Activated CD4-positive, alpha-beta memory T cell treated with anti-CD3 and anti-CD28 coated beads, Interleukin-2, amount 10 ng/mL, durations not matched to agents 7 days and 5 days (primary cell): ENCODE data around the gene CHST8. TPM values are rescaled to one million over a fixed set of nuclear protein-coding genes. Genes with fewer than 3 reads are reported as not detected.

Experiments
- CTCF ChIA-PET: fragments of 350-600 bp; sonication (Branson Sonifier 250); formaldehyde crosslinking; loops from one replicate; lab custom pipeline; 2021; ENCODE audit warnings: antibody characterized with exemption, inconsistent platforms; lab: Charles Lee
- POLR2A ChIA-PET: fragments of 350-600 bp; sonication (Branson Sonifier 250); formaldehyde crosslinking; loops from one replicate; lab custom pipeline; 2021; ENCODE audit warnings: antibody characterized with exemption; lab: Charles Lee
- DNase-seq: peaks from one replicate; pipeline ENCODE4 v3.0.0-alpha.2; 2020
- H3K27ac Mint-ChIP-seq: one replicate; pipeline ENCODE4 v1.8.0; 2021; ENCODE audit warnings: mild to moderate bottlenecking, mixed read lengths
- H3K27me3 Mint-ChIP-seq: one replicate; pipeline ENCODE4 v1.8.0; 2021; ENCODE audit warnings: mixed read lengths
- H3K36me3 Mint-ChIP-seq: one replicate; pipeline ENCODE4 v1.8.0; 2021; ENCODE audit warnings: low read depth, mixed read lengths
- H3K4me1 Mint-ChIP-seq: one replicate; pipeline ENCODE4 v1.8.0; 2021; ENCODE audit warnings: mixed read lengths
- H3K4me3 Mint-ChIP-seq: one replicate; pipeline ENCODE4 v1.8.0; 2021; ENCODE audit warnings: mild to moderate bottlenecking, mixed read lengths
- H3K9me3 Mint-ChIP-seq: one replicate; pipeline ENCODE4 v1.8.0; 2021; ENCODE audit warnings: mixed read lengths
- total RNA-seq, 2 experiments: library from RNA; stranded (reverse); gene quantifications; one replicate each; pipeline ENCODE4 v1.2.3, GENCODE V29; 2021

CHST8 gene
- total RNA-seq, 2 experiments from 2014 or later = not detected

- no peaks in the 10 kb centered on the region for H3K27me3 Mint-ChIP-seq
- no peaks in the 10 kb centered on the region for H3K36me3 Mint-ChIP-seq
- H3K4me3 Mint-ChIP-seq = no peak overlapping the region
- POLR2A ChIA-PET = no interaction called here
- H3K9me3 Mint-ChIP-seq = no peaks in the 10 kb centered on the region
- CTCF ChIA-PET = no interaction called here
- DNase-seq = no peak
- H3K4me1 Mint-ChIP-seq = no peaks in the 10 kb centered on the region
- no peak overlapping the region for H3K27ac Mint-ChIP-seq
Measured at GRCh38 chr19:33718651-33719254, 97.0 kb downstream of the CHST8 start.

GRCh38 chr19:33719366-33720154 is 97.8 kb downstream of the CHST8 start:
- Mint-ChIP-seq H3K9me3 (no peaks in the 10 kb centered on the region), H3K4me1 (no peaks in the 10 kb centered on the region), H3K4me3 (no peak overlapping the region), H3K27ac (no peak overlapping the region), H3K36me3 (no peaks in the 10 kb centered on the region), H3K27me3 (no peaks in the 10 kb centered on the region)
- POLR2A ChIA-PET = no interaction called here
- CTCF ChIA-PET = no interaction called here
- DNase-seq = no peak

- no peaks in the 10 kb centered on the region for H3K9me3 Mint-ChIP-seq
- no peaks in the 10 kb centered on the region for H3K4me1 Mint-ChIP-seq
- H3K27me3 Mint-ChIP-seq = no peaks in the 10 kb centered on the region
- ChIA-PET POLR2A (no interaction called here), CTCF (no interaction called here)
- no peaks in the 10 kb centered on the region for H3K36me3 Mint-ChIP-seq
- no peak overlapping the region for H3K27ac Mint-ChIP-seq
- no peak overlapping the region for H3K4me3 Mint-ChIP-seq
- no peak for DNase-seq
Measured at GRCh38 chr19:33720155-33720493, 98.4 kb downstream of the CHST8 start.

GRCh38 chr19:33720691-33721682 is 99.2 kb downstream of the CHST8 start:
- no peaks in the 10 kb centered on the region for H3K4me1 Mint-ChIP-seq
- DNase-seq = no peak
- POLR2A ChIA-PET = no interaction called here

GRCh38 chr19:33721735-33722297 is 100.1 kb downstream of the CHST8 start:
- no peak overlapping the region for H3K27ac Mint-ChIP-seq
- POLR2A ChIA-PET = no interaction called here
- no peak overlapping the region for H3K4me3 Mint-ChIP-seq
- CTCF ChIA-PET = interaction anchor here (0.6 kb wide), 1 partner anchor 201 kb away, joined by 4 read pairs; no protein-coding TSS in a partner anchor
- no peaks in the 10 kb centered on the region for H3K36me3 Mint-ChIP-seq
- H3K4me1 Mint-ChIP-seq = no peaks in the 10 kb centered on the region
- no peaks in the 10 kb centered on the region for H3K9me3 Mint-ChIP-seq
- DNase-seq = no peak
- H3K27me3 Mint-ChIP-seq = no peaks in the 10 kb centered on the region

More at GRCh38 chr19:33720691-33721682, 99.2 kb downstream of the CHST8 start:
- Mint-ChIP-seq H3K9me3 (no peaks in the 10 kb centered on the region), H3K36me3 (no peaks in the 10 kb centered on the region), H3K27ac (no peak overlapping the region), H3K4me3 (no peak overlapping the region), H3K27me3 (no peaks in the 10 kb centered on the region)
- CTCF ChIA-PET = interaction anchor here (0.6 kb wide), 1 partner anchor 202 kb away, joined by 4 read pairs; no protein-coding TSS in a partner anchor

- DNase-seq = no peak
- H3K4me3 Mint-ChIP-seq = no peak overlapping the region
- CTCF ChIA-PET = no interaction called here
Measured at GRCh38 chr19:33722456-33723239, 100.9 kb downstream of the CHST8 start.

GRCh38 chr19:33723512-33723911 is 101.8 kb downstream of the CHST8 start:
- ChIA-PET CTCF (no interaction called here), POLR2A (no interaction called here)
- no peaks in the 10 kb centered on the region for H3K4me1 Mint-ChIP-seq
- H3K4me3 Mint-ChIP-seq = no peak overlapping the region
- H3K27ac Mint-ChIP-seq = no peak overlapping the region
- DNase-seq = no peak
- H3K9me3 Mint-ChIP-seq = no peaks in the 10 kb centered on the region
- H3K36me3 Mint-ChIP-seq = no peaks in the 10 kb centered on the region
- no peaks in the 10 kb centered on the region for H3K27me3 Mint-ChIP-seq

More at GRCh38 chr19:33722456-33723239, 100.9 kb downstream of the CHST8 start:
- Mint-ChIP-seq H3K36me3 (no peaks in the 10 kb centered on the region), H3K9me3 (no peaks in the 10 kb centered on the region), H3K27ac (no peak overlapping the region), H3K4me1 (no peaks in the 10 kb centered on the region), H3K27me3 (no peaks in the 10 kb centered on the region)
- POLR2A ChIA-PET = no interaction called here

GRCh38 chr19:33724021-33724720 is 102.4 kb downstream of the CHST8 start:
- Mint-ChIP-seq H3K4me3 (no peak overlapping the region), H3K36me3 (no peaks in the 10 kb centered on the region), H3K9me3 (no peaks in the 10 kb centered on the region), H3K27ac (no peak overlapping the region), H3K27me3 (no peaks in the 10 kb centered on the region), H3K4me1 (no peaks in the 10 kb centered on the region)
- ChIA-PET POLR2A (no interaction called here), CTCF (no interaction called here)
- no peak for DNase-seq

GRCh38 chr19:33724721-33725060 is 102.9 kb downstream of the CHST8 start:
- DNase-seq = no peak
- H3K9me3 Mint-ChIP-seq = no peaks in the 10 kb centered on the region
- POLR2A ChIA-PET = no interaction called here
- no peak overlapping the region for H3K4me3 Mint-ChIP-seq
- CTCF ChIA-PET = no interaction called here
- H3K27ac Mint-ChIP-seq = no peak overlapping the region
- no peaks in the 10 kb centered on the region for H3K36me3 Mint-ChIP-seq
- no peaks in the 10 kb centered on the region for H3K27me3 Mint-ChIP-seq
- no peaks in the 10 kb centered on the region for H3K4me1 Mint-ChIP-seq

GRCh38 chr19:33725567-33725966 is 103.8 kb downstream of the CHST8 start:
- no peak overlapping the region for H3K4me3 Mint-ChIP-seq
- CTCF ChIA-PET = no interaction called here
- H3K9me3 Mint-ChIP-seq = no peaks in the 10 kb centered on the region
- no peaks in the 10 kb centered on the region for H3K4me1 Mint-ChIP-seq
- DNase-seq = no peak
- H3K27ac Mint-ChIP-seq = no peak overlapping the region
- POLR2A ChIA-PET = no interaction called here
- no peaks in the 10 kb centered on the region for H3K36me3 Mint-ChIP-seq
- no peaks in the 10 kb centered on the region for H3K27me3 Mint-ChIP-seq

- Mint-ChIP-seq H3K4me3 (no peak overlapping the region), H3K9me3 (no peaks in the 10 kb centered on the region), H3K27ac (no peak overlapping the region), H3K36me3 (no peaks in the 10 kb centered on the region), H3K27me3 (no peaks in the 10 kb centered on the region), H3K4me1 (no peaks in the 10 kb centered on the region)
- ChIA-PET POLR2A (no interaction called here), CTCF (no interaction called here)
- DNase-seq = no peak
Measured at GRCh38 chr19:33726756-33727155, 105.0 kb downstream of the CHST8 start.
